ENCODE measurements around the gene EWSR1.

DNA sequence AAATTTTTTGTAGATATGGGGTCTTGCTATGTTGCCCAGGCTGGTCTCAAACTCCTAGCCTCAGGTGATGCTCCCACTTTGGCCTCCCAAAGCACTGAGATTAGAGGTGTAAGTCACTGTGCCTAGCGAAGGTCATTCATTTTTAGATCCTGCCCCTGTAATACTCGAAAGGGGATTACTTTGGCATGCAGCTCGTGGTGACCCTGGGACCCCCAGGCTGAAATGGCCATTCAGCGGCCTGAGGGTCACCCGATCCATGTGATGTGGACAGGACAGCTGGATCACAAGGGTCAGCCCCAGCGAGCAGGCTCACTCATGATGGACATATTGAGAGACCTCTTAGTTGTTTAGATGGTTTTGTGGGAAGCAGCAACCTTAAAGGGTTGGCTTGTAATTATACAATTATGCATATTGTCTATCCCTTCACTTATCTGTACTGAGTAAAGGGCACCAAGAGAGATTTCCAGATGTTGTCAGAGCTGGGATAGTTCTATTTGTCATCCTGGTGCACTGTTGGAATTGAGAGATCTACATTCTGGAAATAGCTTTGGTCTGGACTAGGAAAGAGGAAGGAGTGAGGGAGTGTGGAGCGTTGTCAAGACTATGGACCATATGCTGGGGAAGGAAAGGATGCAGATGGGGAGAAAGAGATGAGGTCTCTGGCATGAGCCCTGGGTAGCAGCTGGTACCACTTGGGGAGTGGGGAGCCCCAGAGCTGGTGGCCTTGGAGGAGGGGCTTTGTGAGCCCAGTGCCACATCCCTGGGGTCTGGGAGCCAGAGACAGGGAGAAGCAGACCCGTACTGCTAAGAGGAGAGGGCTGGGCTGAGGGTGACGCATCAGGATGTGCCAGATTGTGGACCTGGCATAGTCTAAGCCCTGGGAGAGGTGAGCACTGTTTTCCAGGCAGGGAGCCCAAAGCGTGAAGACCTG, 15.8 kb upstream of the EWSR1 start:
- no peak for TF ChIP-seq MYNN (tag by site-specific recombination; IDR thresholded peaks at IDR 0.05; ENCODE audit: borderline replicate concordance)
- TF ChIP-seq ZNF221 (tag by site-specific recombination; IDR thresholded peaks at IDR 0.05; ENCODE audit: borderline replicate concordance) = no peak
- TF ChIP-seq ZNF341 (tag by site-specific recombination; IDR thresholded peaks at IDR 0.05; ENCODE audit: low read depth) = no peak
- TF ChIP-seq, protein P1, sequence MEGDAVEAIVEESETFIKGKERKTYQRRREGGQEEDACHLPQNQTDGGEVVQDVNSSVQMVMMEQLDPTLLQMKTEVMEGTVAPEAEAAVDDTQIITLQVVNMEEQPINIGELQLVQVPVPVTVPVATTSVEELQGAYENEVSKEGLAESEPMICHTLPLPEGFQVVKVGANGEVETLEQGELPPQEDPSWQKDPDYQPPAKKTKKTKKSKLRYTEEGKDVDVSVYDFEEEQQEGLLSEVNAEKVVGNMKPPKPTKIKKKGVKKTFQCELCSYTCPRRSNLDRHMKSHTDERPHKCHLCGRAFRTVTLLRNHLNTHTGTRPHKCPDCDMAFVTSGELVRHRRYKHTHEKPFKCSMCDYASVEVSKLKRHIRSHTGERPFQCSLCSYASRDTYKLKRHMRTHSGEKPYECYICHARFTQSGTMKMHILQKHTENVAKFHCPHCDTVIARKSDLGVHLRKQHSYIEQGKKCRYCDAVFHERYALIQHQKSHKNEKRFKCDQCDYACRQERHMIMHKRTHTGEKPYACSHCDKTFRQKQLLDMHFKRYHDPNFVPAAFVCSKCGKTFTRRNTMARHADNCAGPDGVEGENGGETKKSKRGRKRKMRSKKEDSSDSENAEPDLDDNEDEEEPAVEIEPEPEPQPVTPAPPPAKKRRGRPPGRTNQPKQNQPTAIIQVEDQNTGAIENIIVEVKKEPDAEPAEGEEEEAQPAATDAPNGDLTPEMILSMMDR (tag by site-specific recombination; IDR thresholded peaks at IDR 0.05) = no peak
- no peak for TF ChIP-seq ZNF530 (tag by site-specific recombination; IDR thresholded peaks at IDR 0.05; ENCODE audit: low read depth)
- no peak for TF ChIP-seq YY1 (tag by site-specific recombination; IDR thresholded peaks at IDR 0.05)

All from HEK293 (cell line).